Sigmoid colon (tissue), 7 donors: ENCODE data around the gene ZKSCAN2. TPM values are rescaled to one million over a fixed set of nuclear protein-coding genes. Genes with fewer than 3 reads are reported as not detected.

ENCODE experiments used
- DNase-seq: peaks from one replicate; pipeline ENCODE4 v3.0.0-alpha.2; 2019
- H3K27ac ChIP-seq, 4 donors: fragments of 200-600 bp; sonication (generic); one replicate each; pipeline ENCODE4 v1.5.1; 2016 to 2019; ENCODE audit warnings: mild to moderate bottlenecking in 1 of 4
- H3K27me3 ChIP-seq, 3 donors: fragments of 200-600 bp; sonication (generic); one replicate each; pipeline ENCODE4 v1.5.1; 2019; ENCODE audit warnings: mild to moderate bottlenecking in 1 of 3
- H3K36me3 ChIP-seq, 4 donors: fragments of 200-600 bp; sonication (generic); one replicate each; pipeline ENCODE4 v1.5.1; 2016 to 2019
- H3K4me1 ChIP-seq, 4 donors: fragments of 200-600 bp; sonication (generic); one replicate each; pipeline ENCODE4 v1.5.1; 2017 to 2019
- H3K4me3 ChIP-seq, 4 donors: fragments of 200-600 bp; sonication (generic); one replicate each; pipeline ENCODE4 v1.5.1; 2017 to 2019; ENCODE audit warnings: mild to moderate bottlenecking in 2 of 4, moderate library complexity in 1 of 4
- H3K9me3 ChIP-seq, 4 donors: fragments of 200-600 bp in 3 of 4; sonication (generic) in 3 of 4; one replicate each; pipeline versions ENCODE4 v1.5.1 to v1.6.1; 2013 to 2019
- EP300 ChIP-seq, 4 donors: sonication (generic); formaldehyde crosslinking; IDR thresholded peaks; one replicate each; pipeline ENCODE4 v1.6.1; 2017; ENCODE audit warnings: antibody characterized with exemption in 4 of 4
- POLR2A ChIP-seq, 2 donors: fragments of 450-650 bp; IDR thresholded peaks; one replicate each; pipeline ENCODE4 v1.6.1; 2016; ENCODE audit warnings: antibody characterized with exemption in 2 of 2, mild to moderate bottlenecking in 2 of 2, moderate library complexity in 2 of 2
- POLR2AphosphoS5 ChIP-seq, 4 donors: sonication (generic); formaldehyde crosslinking; IDR thresholded peaks; one replicate each; pipeline ENCODE4 v1.6.1; 2017; ENCODE audit warnings: antibody characterized with exemption in 4 of 4
- WGBS, 2 donors: extraction: QIAGEN DNeasy Blood & Tissue Kit; methylation state at CpG; one replicate each; pipeline ENCODE4 v1.1.7; 2013; 5-methylcytosine and 5-hydroxymethylcytosine counted together
- intact Hi-C: fragments of 100-400 bp; cut with DNase I; formaldehyde crosslinking; loops from one replicate; pipeline ENCODE4 v1.15.1; 2023
- polyA plus RNA-seq, 3 donors: library from polyadenylated mRNA; stranded (reverse); fragments of 200-250 nt; gene quantifications; one replicate each; pipeline ENCODE4 v1.2.3, GENCODE V29; 2013
- total RNA-seq, 4 donors: library from RNA; depleted of rRNA; stranded (reverse); fragments of >200 nt; gene quantifications; one replicate each; pipeline ENCODE4 v1.1.0, GENCODE V29; 2016
- TF ChIP-seq, protein P1 (sequence below), 4 experiments: fragments of 450-650 bp in 3 of 4; fragments of 200-600 bp in 1 of 4; IDR thresholded peaks; one replicate each; pipeline ENCODE4 v1.5.1; 2016 to 2019; ENCODE audit warnings: antibody characterized with exemption in 4 of 4, mild to moderate bottlenecking in 3 of 4, moderate library complexity in 2 of 4
- donor health status: healthy with polysubstance abuse.
- donor health status: Bipolar disorder and iron deficiency.
- donor health status: healthy.

Gene ZKSCAN2
- total and polyA plus RNA-seq, 7 donors, result 0.23 to 5.5 (median 3.9) TPM

DNA sequence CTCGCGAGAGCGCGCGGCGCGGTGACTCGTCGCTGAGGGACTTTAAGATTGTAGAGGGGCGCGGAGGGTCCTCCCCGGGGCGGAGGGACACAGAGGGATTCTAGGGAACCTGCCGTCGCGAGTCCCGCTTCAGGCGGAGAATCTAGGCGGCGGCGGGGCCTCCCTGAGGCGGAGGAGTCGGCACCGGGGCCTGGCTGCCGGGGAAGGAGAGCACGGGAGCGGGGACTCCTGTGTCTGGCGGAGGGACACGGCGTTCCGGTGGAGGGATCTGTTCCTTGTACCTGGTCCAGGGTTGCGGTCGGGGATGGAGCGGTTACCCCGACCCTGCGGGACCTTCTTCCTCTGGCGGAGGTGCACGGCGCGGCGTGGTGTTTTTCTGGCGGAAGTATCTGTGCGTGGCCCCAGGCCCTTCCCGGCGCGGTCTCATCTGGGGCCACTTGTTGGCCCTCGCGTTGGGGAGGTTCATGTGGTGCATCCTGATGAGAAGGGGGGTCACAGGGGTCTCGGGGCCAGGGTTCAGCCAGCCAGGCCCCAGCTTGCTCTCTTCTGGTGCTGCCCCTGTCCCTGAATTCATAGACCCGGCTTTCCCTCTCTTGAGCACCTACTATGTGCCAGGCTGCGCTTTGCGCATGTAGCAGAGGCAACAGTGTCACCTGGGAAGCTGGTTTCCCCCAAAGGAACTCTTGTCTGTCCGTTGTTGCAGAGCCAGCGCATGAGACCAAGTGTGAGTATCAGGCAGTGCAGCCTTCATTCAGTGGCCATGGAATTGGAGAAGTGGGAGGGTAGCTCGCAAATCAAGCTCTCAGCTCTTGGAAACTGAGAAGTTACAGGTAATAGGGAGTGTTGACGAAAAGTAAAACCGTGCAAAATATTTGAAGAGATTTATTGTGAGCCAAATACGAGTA, 563 bp upstream of the ZKSCAN2 start:
- Histone ChIP-seq H3K27me3 (no peaks in the 10 kb centered on the region), H3K36me3 (peaks cover 7 to 18% (median 11%) of the 10 kb centered on the region in 4 donors), H3K4me3 (peak overlapping the region; percentile 80 to 91 (median 84)), H3K27ac (peak overlapping the region; percentile 95 to 99 (median 99)), H3K9me3 (no peaks in the 10 kb centered on the region), H3K4me1 (peaks cover 0 to 42% (median 29%) of the 10 kb centered on the region in 4 donors)
- TF ChIP-seq POLR2A (IDR thresholded peaks at IDR 0.05) (no peak), POLR2AphosphoS5 (IDR thresholded peaks at IDR 0.05) (peak in 3 of 4 donors; percentile 19 to 58 (median 27))
- TF ChIP-seq, protein P1, sequence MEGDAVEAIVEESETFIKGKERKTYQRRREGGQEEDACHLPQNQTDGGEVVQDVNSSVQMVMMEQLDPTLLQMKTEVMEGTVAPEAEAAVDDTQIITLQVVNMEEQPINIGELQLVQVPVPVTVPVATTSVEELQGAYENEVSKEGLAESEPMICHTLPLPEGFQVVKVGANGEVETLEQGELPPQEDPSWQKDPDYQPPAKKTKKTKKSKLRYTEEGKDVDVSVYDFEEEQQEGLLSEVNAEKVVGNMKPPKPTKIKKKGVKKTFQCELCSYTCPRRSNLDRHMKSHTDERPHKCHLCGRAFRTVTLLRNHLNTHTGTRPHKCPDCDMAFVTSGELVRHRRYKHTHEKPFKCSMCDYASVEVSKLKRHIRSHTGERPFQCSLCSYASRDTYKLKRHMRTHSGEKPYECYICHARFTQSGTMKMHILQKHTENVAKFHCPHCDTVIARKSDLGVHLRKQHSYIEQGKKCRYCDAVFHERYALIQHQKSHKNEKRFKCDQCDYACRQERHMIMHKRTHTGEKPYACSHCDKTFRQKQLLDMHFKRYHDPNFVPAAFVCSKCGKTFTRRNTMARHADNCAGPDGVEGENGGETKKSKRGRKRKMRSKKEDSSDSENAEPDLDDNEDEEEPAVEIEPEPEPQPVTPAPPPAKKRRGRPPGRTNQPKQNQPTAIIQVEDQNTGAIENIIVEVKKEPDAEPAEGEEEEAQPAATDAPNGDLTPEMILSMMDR (IDR thresholded peaks at IDR 0.05), result peak in 1 of 4 experiments; percentile 15
- DNase-seq, result peak; percentile 93
- intact Hi-C loops, result loop anchor here (1.0 to 10.0 kb wide), 3 partner anchors 145 to 719 kb away; partner anchors contain the start of gene RBBP6
- WGBS, 2 donors, result 2 to 7% methylated on average over 58 of the region's 58 CpGs

DNA sequence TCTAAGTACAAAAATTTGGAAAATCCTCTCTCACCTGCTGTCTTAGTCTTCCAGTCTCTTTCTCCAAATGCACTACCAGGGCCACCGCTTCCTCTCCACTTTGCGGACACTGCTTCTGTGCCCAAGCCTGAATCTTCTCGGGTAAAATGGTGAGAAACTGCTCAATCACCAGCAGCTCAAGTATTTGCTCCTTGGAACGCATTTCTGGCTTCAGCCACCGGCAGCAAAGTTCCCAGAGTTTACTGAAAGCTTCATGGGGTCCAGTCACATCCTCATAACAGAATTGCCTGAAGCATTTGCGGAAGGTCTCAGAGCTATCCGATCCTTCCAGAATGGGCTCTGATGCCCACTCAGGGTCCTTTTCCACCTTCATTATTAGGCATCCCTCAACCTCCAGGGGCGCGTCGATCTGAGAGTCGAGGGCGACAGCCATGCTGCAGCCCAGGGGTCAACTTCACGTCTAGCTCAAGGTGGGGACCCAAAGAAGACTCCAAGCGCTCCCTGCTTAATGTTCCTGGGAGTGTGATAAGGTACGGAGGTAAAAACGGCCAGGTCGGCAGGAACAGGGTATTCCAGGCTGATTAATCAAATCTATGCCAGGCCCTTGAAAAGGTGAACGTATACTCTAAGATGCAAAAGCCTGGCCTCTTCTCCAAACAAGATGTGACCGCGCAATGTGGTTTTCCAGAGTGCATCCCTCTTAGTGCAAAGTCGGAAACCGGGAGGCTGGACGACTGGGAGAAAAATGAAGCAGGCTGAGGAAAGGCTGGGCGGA, 763 bp downstream of the ZKSCAN2 start:
- Histone ChIP-seq H3K4me1 (peaks cover 0 to 42% (median 29%) of the 10 kb centered on the region in 4 donors), H3K27ac (peak overlapping the region; percentile 95 to 99 (median 99)), H3K27me3 (no peaks in the 10 kb centered on the region), H3K36me3 (peaks cover 7 to 31% (median 21%) of the 10 kb centered on the region in 4 donors), H3K9me3 (no peaks in the 10 kb centered on the region), H3K4me3 (peak overlapping the region; percentile 80 to 91 (median 84))
- intact Hi-C loops, result loop anchor here (1.0 to 10.0 kb wide), 3 partner anchors 144 to 718 kb away; partner anchors contain the start of gene RBBP6
- no peak for DNase-seq
- TF ChIP-seq POLR2AphosphoS5 (IDR thresholded peaks at IDR 0.05) (no peak), POLR2A (IDR thresholded peaks at IDR 0.05) (no peak), EP300 (IDR thresholded peaks at IDR 0.05) (no peak)
- TF ChIP-seq, protein P1 (IDR thresholded peaks at IDR 0.05), result no peak
- WGBS, 2 donors, result 3 to 4% methylated on average over 24 of the region's 24 CpGs

DNA sequence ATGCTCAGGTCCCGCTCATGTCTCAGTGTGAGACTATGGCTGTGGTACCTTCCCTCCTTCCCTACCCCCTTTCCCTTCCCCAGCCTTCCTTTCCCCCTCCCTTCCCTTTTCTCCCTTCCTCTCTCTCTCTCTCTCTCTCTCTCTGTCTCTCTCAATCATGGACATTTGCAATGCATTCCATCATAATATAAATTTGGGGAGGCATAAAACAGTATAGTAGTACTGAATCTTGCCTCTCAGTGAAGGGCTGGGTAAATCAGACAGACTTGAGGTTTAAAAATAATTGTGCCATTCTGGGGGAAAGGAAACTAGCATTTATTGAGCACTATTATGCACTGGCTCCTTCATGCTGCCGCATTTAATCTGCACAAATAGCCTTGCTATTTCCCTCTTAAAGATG, 4.3 kb downstream of the ZKSCAN2 start:
- no peak for DNase-seq
- H3K36me3 ChIP-seq, result peaks cover 7 to 67% (median 30%) of the 10 kb centered on the region in 4 donors
- no peak overlapping the region for H3K27ac ChIP-seq
- no peaks in the 10 kb centered on the region for H3K27me3 ChIP-seq
- intact Hi-C loops, result loop anchor here (10.0 kb wide), 1 partner anchor 189 kb away; no protein-coding TSS in a partner anchor
- 98% methylated on average over 2 of the region's 2 CpGs for WGBS, 2 donors
- peaks cover 0 to 26% (median 21%) of the 10 kb centered on the region in 4 donors for H3K4me1 ChIP-seq
- no peaks in the 10 kb centered on the region for H3K9me3 ChIP-seq
- no peak for TF ChIP-seq POLR2AphosphoS5 (IDR thresholded peaks at IDR 0.05)
- TF ChIP-seq EP300 (IDR thresholded peaks at IDR 0.05), result no peak
- TF ChIP-seq POLR2A (IDR thresholded peaks at IDR 0.05), result no peak
- TF ChIP-seq, protein P1 (IDR thresholded peaks at IDR 0.05), result no peak
- H3K4me3 ChIP-seq, result no peak overlapping the region

DNA sequence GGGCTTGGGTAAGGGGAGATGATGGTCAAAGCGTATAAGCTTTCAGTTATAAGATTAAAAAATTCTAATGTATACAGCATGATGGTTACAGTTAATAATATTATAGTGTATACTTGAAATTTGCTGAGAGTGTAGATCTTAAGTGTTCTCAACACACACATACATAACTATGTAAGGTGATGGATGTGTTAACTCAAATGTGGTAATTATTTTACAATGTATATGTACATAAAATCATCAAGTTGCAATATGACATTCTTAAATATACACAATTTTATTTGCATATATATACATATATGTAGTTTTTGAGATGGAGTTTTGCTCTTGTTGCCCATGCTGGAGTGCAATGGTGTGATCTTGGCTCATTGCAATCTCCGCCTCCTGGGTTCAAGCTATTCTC, 7.2 kb downstream of the ZKSCAN2 start:
- intact Hi-C loops, result loop anchor here (10.0 kb wide), 1 partner anchor 186 kb away; no protein-coding TSS in a partner anchor
- peaks cover 15 to 93% (median 42%) of the 10 kb centered on the region in 4 donors for H3K36me3 ChIP-seq
- H3K9me3 ChIP-seq, result no peaks in the 10 kb centered on the region
- TF ChIP-seq POLR2AphosphoS5 (IDR thresholded peaks at IDR 0.05) (no peak), POLR2A (IDR thresholded peaks at IDR 0.05) (no peak), EP300 (IDR thresholded peaks at IDR 0.05) (no peak)
- TF ChIP-seq, protein P1 (IDR thresholded peaks at IDR 0.05), result no peak
- peaks cover 0 to 6% (median 5%) of the 10 kb centered on the region in 4 donors for H3K4me1 ChIP-seq
- 94 to 98% methylated on average over 2 of the region's 2 CpGs for WGBS, 2 donors
- no peak overlapping the region for H3K27ac ChIP-seq
- no peak overlapping the region for H3K4me3 ChIP-seq
- no peak for DNase-seq
- H3K27me3 ChIP-seq, result no peaks in the 10 kb centered on the region
